Mononuclear cell (primary cell): ENCODE data around the gene NBPF12. TPM values are rescaled to one million over a fixed set of nuclear protein-coding genes. Genes with fewer than 3 reads are reported as not detected.

Experiments used
- total RNA-seq: library from RNA; depleted of rRNA; stranded (reverse); fragments of >200 nt; gene quantifications from one replicate; pipeline ENCODE4 v1.2.3, GENCODE V29; 2012

Gene NBPF12
- total RNA-seq, 1 donor = 21.5 TPM

Other genes starting within 250 kb of the NBPF12 start
- gene PRKAB2, start 234.1 kb downstream of the NBPF12 start, total RNA-seq = 9.3 TPM